ENCODE measurements around the gene TMEM269.

- TF ChIP-seq CTCF (IDR thresholded peaks at IDR 0.05; ENCODE audit: low read length) (no peak), EZH2phosphoT487 (IDR thresholded peaks at IDR 0.05; ENCODE audit: low read length) (no peak)
Measured at GRCh38 chr1:42746436-42747105, 38.2 kb upstream of the TMEM269 start.

All from MM.1S (cell line).